Right cardiac atrium (tissue), 5 donors: ENCODE measurements around the gene ZNF789. TPM values are rescaled to one million over a fixed set of nuclear protein-coding genes. Genes with fewer than 3 reads are reported as not detected.
"Not testable (repeated sequence)": the region's sequence is repeated elsewhere in the genome, so short reads cannot be mapped to it uniquely, and the experiment has no call there.

Source experiments
- ATAC-seq, 2 donors: fragments of 200-7000 bp; cut with Tn5 transposase; one replicate each; pipeline versions ENCODE4 v1.8.0 to v1.9.1; 2020; ENCODE audit warnings: moderate library complexity in 2 of 2, mild to moderate bottlenecking in 1 of 2
- DNase-seq, 3 donors: peaks; one replicate each; pipeline ENCODE4 v3.0.0-alpha.2; 2020
- H3K27ac ChIP-seq: one replicate; pipeline ENCODE4 v1.5.1; 2013; ENCODE audit warnings: mild to moderate bottlenecking, low read length, control low read depth, moderate library complexity
- H3K27me3 ChIP-seq: one replicate; pipeline ENCODE4 v1.6.1; 2013; ENCODE audit not compliant: control insufficient read depth, insufficient read depth
- H3K4me1 ChIP-seq: one replicate; pipeline ENCODE4 v1.6.1; 2013; ENCODE audit warnings: low read length; ENCODE audit not compliant: control insufficient read depth, insufficient read depth
- H3K4me3 ChIP-seq: one replicate; pipeline ENCODE4 v1.5.1; 2013; ENCODE audit warnings: low read length, control low read depth
- H3K9me3 ChIP-seq: one replicate; pipeline ENCODE4 v1.6.1; 2013; ENCODE audit warnings: low read length; ENCODE audit not compliant: control insufficient read depth
- WGBS: extraction: QIAGEN DNeasy Blood & Tissue Kit; methylation state at CpG from one replicate; pipeline ENCODE4 v1.1.7; 2013; 5-methylcytosine and 5-hydroxymethylcytosine counted together
- intact Hi-C, 4 donors: fragments of 100-400 bp; cut with DNase I; formaldehyde crosslinking; loops; one replicate each; pipeline versions ENCODE4 v1.11.0 to v1.14.0; 2022 to 2023
- polyA plus RNA-seq: library from polyadenylated mRNA; stranded (reverse); fragments of 200-250 nt; gene quantifications from one replicate; pipeline ENCODE4 v1.2.3, GENCODE V29; 2013
- total RNA-seq, 4 donors: library from RNA; stranded (reverse); fragmentation: NEBNext Ultra II Directional; extraction: Animal tissue kit (Norgen Biotek cat#: 25700); gene quantifications; one replicate each; pipeline ENCODE4 v1.2.1, GENCODE V29; 2021
- donor health status: healthy with polysubstance abuse.
- donor health status: DM: no; HTN: yes; CAD: no.
- donor health status: DM: no; HTN: no; CAD: no.
- donor health status: DM: no; HTN: yes; CAD: no; lungs with severe emphysema.
- donor health status: DM: yes; HTN: yes; CAD: no.

Gene ZNF789
- total and polyA plus RNA-seq, 5 donors = 2.9 to 6.4 (median 3.6) TPM

- no peak for DNase-seq
- Histone ChIP-seq H3K27ac (no peak overlapping the region), H3K27me3 (no peaks in the 10 kb centered on the region), H3K4me1 (no peaks in the 10 kb centered on the region), H3K4me3 (no peak overlapping the region), H3K9me3 (peaks cover 11% of the 10 kb centered on the region)
- ATAC-seq = no peak
- intact Hi-C loops = no loop called here
- WGBS = 71% methylated on average over 3 of the region's 3 CpGs
Observed at GRCh38 chr7:99490878-99491277, 18.2 kb downstream of the ZNF789 start.

DNA sequence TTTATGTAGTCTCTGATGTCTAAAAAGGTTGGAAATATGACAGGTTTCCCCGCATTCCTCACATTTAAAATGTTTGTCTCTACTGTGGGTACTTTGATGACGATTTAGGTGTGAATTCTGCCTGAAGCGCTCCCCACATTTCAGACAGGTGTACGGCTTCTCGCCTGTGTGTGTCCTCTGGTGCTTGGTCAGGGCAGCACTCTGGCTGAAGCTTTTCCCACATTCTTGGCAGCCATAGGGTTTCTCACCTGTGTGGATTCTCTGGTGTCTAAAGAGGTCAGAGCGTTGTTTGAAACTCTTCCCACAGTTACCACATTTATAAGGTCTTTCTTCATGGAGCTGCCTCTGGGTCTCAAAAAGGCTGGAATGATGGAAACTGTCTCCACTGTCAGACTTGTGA, 21.1 kb downstream of the ZNF789 start:
- H3K4me3 ChIP-seq = no peak overlapping the region
- ATAC-seq (no peak), DNase-seq (no peak)
- intact Hi-C loops = no loop called here
- no peak overlapping the region for H3K27ac ChIP-seq
- 98% methylated on average over 6 of the region's 6 CpGs for WGBS
- peaks cover 3% of the 10 kb centered on the region for H3K4me1 ChIP-seq
- H3K9me3 ChIP-seq = peaks cover 11% of the 10 kb centered on the region
- no peaks in the 10 kb centered on the region for H3K27me3 ChIP-seq

DNA sequence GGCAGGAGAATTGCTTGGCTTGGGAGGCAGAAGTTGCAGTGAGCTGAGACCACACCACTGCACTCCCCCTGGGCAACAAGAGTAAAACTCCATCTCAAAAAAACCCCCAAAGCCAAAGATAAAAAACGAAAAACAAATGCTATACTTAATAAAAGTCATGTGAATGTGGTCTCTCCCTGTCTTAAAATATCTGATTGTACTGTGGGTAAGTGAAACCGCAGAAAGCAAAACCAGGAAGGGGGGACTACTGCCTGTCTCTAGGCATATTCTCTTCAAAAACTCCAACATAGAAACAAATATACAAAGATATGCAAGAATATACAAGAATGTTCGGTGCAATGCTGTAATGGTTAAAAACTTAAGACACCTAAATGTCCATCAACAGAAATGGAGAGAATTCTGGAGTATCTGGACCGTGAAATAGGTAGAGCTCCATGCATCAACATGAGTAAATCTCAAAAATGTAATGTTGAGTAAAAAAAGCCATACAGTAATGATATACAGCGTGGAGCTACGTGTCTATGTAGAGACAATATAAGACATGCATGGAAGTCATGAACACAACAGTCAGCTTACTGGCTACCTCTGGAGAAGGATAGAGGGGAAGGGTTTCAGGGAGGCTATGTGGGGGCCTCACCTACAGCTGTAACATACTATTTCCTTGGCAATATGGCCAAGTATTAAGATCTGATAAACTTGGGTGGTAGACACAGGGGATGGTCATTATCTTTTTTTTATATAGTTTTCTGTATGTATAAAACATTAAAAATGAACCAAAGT, 25.3 kb downstream of the ZNF789 start:
- DNase-seq (no peak), ATAC-seq (no peak)
- WGBS = 76% methylated on average over 6 of the region's 6 CpGs
- H3K27me3 ChIP-seq = no peaks in the 10 kb centered on the region
- no peak overlapping the region for H3K27ac ChIP-seq
- peaks cover 11% of the 10 kb centered on the region for H3K9me3 ChIP-seq
- H3K4me3 ChIP-seq = peak overlapping the region; percentile 81
- intact Hi-C loops = no loop called here
- H3K4me1 ChIP-seq = peaks cover 3% of the 10 kb centered on the region

DNA sequence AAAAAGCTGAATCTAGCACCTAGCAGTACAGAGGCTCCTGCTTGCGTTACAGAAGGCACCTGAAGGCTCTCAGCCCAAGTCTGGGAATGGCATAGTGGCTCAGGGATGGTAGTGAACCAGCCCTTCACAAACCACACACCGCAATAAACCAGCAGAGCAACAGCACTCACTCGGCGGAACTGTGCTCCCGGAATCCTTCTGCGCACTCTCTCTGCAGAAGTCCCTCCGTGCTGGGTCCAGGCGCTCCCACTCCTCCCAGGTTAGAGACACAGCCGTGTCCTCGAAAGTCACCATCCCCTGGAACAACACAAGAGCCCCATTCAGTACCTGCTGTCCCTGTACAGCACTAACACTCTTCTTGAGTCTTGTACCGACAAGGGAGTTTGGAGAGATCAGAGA, 25.9 kb downstream of the ZNF789 start:
- 71% methylated on average over 11 of the region's 11 CpGs for WGBS
- H3K4me1 ChIP-seq = peaks cover 3% of the 10 kb centered on the region
- no peak overlapping the region for H3K27ac ChIP-seq
- H3K27me3 ChIP-seq = no peaks in the 10 kb centered on the region
- intact Hi-C loops = no loop called here
- ATAC-seq (no peak), DNase-seq (no peak)
- peaks cover 9% of the 10 kb centered on the region for H3K9me3 ChIP-seq
- H3K4me3 ChIP-seq = peak overlapping the region; percentile 81

DNA sequence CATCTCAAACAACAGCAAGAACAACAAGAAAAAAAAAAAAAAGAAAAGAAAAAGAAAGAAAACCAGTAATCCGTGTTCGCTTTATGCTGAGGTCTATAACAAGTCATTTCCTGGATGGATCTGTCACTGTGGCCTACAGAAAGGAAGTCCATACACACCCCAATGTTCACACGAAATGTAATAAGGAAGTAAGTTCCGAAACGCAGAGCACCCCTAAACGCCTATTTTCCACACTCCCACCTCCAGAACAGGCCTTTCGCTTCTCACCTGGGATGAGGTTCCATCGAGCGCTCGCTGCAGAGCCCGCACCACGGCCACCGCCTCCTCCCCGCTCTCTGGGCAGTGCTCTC, 26.7 kb downstream of the ZNF789 start:
- H3K27me3 ChIP-seq = no peaks in the 10 kb centered on the region
- peaks cover 1% of the 10 kb centered on the region for H3K9me3 ChIP-seq
- H3K27ac ChIP-seq = peak overlapping the region; percentile 86
- peaks cover 3% of the 10 kb centered on the region for H3K4me1 ChIP-seq
- under 1% methylated on average over 14 of the region's 14 CpGs for WGBS
- H3K4me3 ChIP-seq = peak overlapping the region; percentile 81
- DNase-seq = no peak
- intact Hi-C loops = no loop called here
- ATAC-seq = peak in 1 of 2 donors; percentile 1

DNA sequence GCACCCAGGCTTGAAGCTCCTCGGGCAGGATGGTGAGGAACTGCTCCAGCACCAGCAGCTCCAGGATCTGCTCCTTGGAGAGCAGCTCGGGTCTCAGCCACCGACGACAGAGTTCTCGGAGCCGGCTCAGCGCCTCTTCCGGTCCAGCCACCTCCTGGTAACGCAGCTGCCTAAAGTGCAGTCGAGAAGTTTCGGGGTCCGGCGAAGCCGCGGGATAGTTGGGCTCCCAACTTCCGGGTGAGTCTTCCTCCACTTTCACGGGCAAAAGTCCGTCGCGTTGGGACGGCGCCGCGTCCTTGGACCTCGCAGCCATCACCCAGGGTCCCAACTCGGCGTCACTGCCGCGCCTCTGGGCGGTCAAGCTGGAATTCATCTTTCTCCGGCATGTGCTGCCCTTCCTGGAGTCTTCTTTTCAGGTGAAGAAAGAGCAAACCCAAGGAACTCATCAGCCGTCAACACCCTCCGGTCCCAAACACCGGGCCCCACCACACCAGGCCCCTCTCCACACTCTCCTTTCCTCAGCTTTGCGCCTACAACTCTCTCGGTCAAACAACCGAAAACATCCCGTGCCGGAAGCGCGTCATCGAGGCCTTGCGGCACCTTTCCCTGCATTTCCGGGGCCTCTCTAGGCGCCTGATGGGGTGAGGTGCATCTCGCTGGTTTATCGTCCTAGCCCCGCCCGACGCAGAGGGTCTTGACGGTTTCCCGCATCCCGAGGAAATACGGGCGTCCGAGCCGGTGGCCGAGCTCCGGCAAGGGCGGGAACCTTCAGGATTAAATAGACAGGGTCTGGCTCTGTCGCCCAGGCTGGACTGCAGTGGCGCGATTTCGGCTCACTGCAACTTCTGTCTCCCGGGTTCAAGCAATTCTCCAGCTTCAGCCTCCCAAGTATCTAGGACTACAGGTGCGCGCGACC, 27.3 kb downstream of the ZNF789 start, which contains the start of gene ZNF394:
ZNF394 (minus strand) TSS at position 561 of the 916 bp plus-strand sequence; CDS start at position 373, 188 bp downstream.
- no peaks in the 10 kb centered on the region for H3K27me3 ChIP-seq
- DNase-seq (peak; percentile 93 to 97 (median 95)), ATAC-seq (peak; percentile 68)
- under 1% methylated on average over 68 of the region's 68 CpGs for WGBS
- peak within 1 kb of the TSS; percentile 81 for H3K4me3 ChIP-seq
- intact Hi-C loops = loop anchor here in 1 of 4 donors (10.0 kb wide), 1 partner anchor 55 kb away; the partner anchor contains the start of genes FAM200A and ZNF655
- H3K4me1 ChIP-seq = peaks cover 3% of the 10 kb centered on the region
- H3K9me3 ChIP-seq = no peaks in the 10 kb centered on the region
- peak within 1 kb of the TSS; percentile 86 for H3K27ac ChIP-seq

GRCh38 chr7:99500637-99501009, 27.9 kb downstream of the ZNF789 start:
- Histone ChIP-seq H3K27me3 (no peaks in the 10 kb centered on the region), H3K9me3 (no peaks in the 10 kb centered on the region), H3K4me3 (peak overlapping the region; percentile 81), H3K4me1 (peaks cover 3% of the 10 kb centered on the region), H3K27ac (peak overlapping the region; percentile 86)
- DNase-seq = no peak
- 49% methylated on average over 16 of the region's 16 CpGs for WGBS
- intact Hi-C loops = loop anchor here in 1 of 4 donors (10.0 kb wide), 1 partner anchor 54 kb away; the partner anchor contains the start of genes FAM200A and ZNF655
- no peak for ATAC-seq

DNA sequence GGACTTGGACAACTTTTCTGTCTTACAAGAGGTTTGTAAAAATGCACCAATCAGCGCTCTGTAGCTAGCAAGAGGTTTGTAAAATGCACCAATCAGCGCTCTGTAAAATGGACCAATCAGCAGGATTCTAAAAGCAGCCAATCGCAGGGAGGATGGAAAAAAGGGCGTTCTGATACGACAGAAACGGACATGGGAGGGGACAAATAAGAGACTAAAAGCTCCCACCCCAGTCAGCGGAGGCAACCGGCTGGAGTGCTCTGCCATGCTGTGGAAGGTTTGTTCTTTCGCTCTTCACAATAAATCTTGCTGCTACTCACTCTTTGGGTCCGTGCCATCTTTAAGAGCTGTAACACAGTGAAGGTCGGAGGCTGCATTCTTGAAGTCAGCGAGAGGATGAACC, 28.5 kb downstream of the ZNF789 start:
- WGBS = 90% methylated on average over 12 of the region's 12 CpGs
- H3K27ac ChIP-seq = peak overlapping the region; percentile 14
- H3K9me3 ChIP-seq, H3K27me3 ChIP-seq, DNase-seq, H3K4me1 ChIP-seq, H3K4me3 ChIP-seq, ATAC-seq: not testable (repeated sequence)
- intact Hi-C loops = loop anchor here in 1 of 4 donors (10.0 kb wide), 1 partner anchor 54 kb away; the partner anchor contains the start of genes FAM200A and ZNF655

- Histone ChIP-seq H3K27ac (peak overlapping the region; percentile 72), H3K4me1 (peaks cover 6% of the 10 kb centered on the region), H3K9me3 (no peaks in the 10 kb centered on the region), H3K27me3 (no peaks in the 10 kb centered on the region), H3K4me3 (peak overlapping the region; percentile 83)
- DNase-seq (no peak), ATAC-seq (peak; percentile 96)
- WGBS = 9% methylated on average over 19 of the region's 19 CpGs
- intact Hi-C loops = loop anchor here in 1 of 4 donors (10.0 kb wide), 1 partner anchor 51 kb away; the partner anchor contains the start of genes FAM200A and ZNF655
Observed at GRCh38 chr7:99504281-99504602, 31.6 kb downstream of the ZNF789 start.

- H3K4me1 ChIP-seq = peaks cover 6% of the 10 kb centered on the region
- WGBS = under 1% methylated on average over 53 of the region's 53 CpGs
- H3K9me3 ChIP-seq = no peaks in the 10 kb centered on the region
- H3K4me3 ChIP-seq = peak within 1 kb of the TSS; percentile 83
- H3K27me3 ChIP-seq = no peaks in the 10 kb centered on the region
- DNase-seq = peak; percentile 99 to 100 (median 99)
- peak; percentile 96 for ATAC-seq
- intact Hi-C loops = loop anchor here in 1 of 4 donors (10.0 kb wide), 1 partner anchor 50 kb away; the partner anchor contains the start of genes FAM200A and ZNF655
- H3K27ac ChIP-seq = peak within 1 kb of the TSS; percentile 96
Observed at GRCh38 chr7:99504603-99505323, 32.1 kb downstream of the ZNF789 start, which contains the start of gene ZKSCAN5. TSS of gene ZKSCAN5 (plus strand) at chr7:99504662. CDS start at chr7:99506045, 1,383 bp downstream.
